ENCODE data around the gene ZBTB7C.

ZBTB7C gene

DNA sequence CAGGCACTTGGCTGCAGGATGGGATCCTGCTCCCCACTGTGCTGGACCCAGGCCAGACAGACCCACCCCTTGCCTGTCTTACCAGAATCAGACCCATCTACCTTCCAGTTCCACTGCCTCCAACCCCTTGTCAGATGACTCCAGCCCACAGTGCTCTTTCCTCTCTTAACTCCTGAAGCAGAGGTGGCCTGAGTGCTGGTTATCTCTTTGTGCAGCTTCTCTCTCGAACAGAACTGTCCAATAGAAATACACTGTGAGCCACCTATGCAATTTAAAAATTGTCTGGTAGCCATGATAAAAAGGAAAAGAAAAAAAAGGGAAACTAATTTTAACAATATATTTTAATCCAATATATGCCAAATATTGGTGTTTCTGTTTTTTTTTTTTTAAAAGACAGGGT is 318.5 kb downstream of the ZBTB7C start:
- Histone ChIP-seq H3K9ac (ENCODE audit: low read depth in 1 of 2, low read length in 2 of 2) (no peak overlapping the region), H3K4me1 (ENCODE audit: control insufficient read depth in 1 of 2, insufficient read depth in 2 of 2, low read length in 2 of 2) (peaks cover under 1 to 2% of the 10 kb centered on the region in 2 donors), H3K36me3 (ENCODE audit: control insufficient read depth in 1 of 2, insufficient read depth in 2 of 2, low read length in 2 of 2) (no peaks in the 10 kb centered on the region), H3K27me3 (ENCODE audit: control insufficient read depth in 1 of 2, insufficient read depth in 2 of 2, low read length in 2 of 2) (no peaks in the 10 kb centered on the region), H3K27ac (ENCODE audit: low read depth, low read length) (no peak overlapping the region), H3K9me3 (ENCODE audit: control insufficient read depth in 1 of 2, low read length in 2 of 2) (no peaks in the 10 kb centered on the region), H3K4me3 (ENCODE audit: low read depth in 1 of 2, low read length in 2 of 2) (no peak overlapping the region)

GRCh38 chr18:48090021-48090420 is 319.2 kb downstream of the ZBTB7C start:
- H3K27me3 ChIP-seq (ENCODE audit: control insufficient read depth in 1 of 2, insufficient read depth in 2 of 2, low read length in 2 of 2), result no peaks in the 10 kb centered on the region
- H3K4me1 ChIP-seq (ENCODE audit: control insufficient read depth in 1 of 2, insufficient read depth in 2 of 2, low read length in 2 of 2), result peaks cover 7 to 9% of the 10 kb centered on the region in 2 donors
- H3K27ac ChIP-seq (ENCODE audit: low read depth, low read length), result no peak overlapping the region
- H3K9me3 ChIP-seq (ENCODE audit: control insufficient read depth in 1 of 2, low read length in 2 of 2), result no peaks in the 10 kb centered on the region
- H3K9ac ChIP-seq (ENCODE audit: low read depth in 1 of 2, low read length in 2 of 2), result no peak overlapping the region
- no peaks in the 10 kb centered on the region for H3K36me3 ChIP-seq (ENCODE audit: control insufficient read depth in 1 of 2, insufficient read depth in 2 of 2, low read length in 2 of 2)
- no peak overlapping the region for H3K4me3 ChIP-seq (ENCODE audit: low read depth in 1 of 2, low read length in 2 of 2)

DNA sequence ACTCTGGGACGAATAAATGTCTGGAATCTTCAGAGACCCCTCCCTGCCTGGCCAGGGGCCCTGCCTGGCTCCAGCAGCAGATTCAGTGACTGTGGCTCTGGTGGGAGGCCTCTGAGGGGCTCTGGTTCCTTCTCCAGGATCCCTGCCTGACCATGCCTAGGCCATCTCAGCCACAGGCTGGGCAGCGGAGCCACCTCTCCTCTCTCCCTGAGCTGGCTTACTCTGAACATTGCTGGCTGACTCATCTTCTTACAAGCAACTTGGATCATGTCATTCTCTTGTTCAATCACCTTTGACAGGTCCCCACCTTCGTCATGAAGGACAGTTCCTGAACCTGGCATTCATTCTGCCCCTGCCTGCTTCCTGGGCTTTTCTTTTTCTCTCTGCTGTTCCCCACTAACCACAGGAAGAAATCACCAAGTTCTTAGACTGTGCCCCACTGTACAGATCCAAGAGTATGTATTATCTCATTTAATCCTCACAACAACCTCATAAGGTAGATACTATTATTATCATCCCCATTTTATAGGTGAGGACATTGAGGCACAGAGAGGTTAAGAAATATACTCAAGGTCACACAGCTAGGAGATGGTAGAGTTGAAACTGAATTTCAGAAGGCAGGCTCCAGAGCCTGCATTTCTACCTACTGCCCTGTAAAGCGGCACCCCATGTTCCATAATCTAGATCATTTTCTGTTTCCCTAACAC is 323.2 kb downstream of the ZBTB7C start:
- Histone ChIP-seq H3K36me3 (ENCODE audit: control insufficient read depth in 1 of 2, insufficient read depth in 2 of 2, low read length in 2 of 2) (no peaks in the 10 kb centered on the region), H3K4me1 (ENCODE audit: control insufficient read depth in 1 of 2, insufficient read depth in 2 of 2, low read length in 2 of 2) (peaks cover 18 to 24% of the 10 kb centered on the region in 2 donors), H3K27ac (ENCODE audit: low read depth, low read length) (no peak overlapping the region), H3K9me3 (ENCODE audit: control insufficient read depth in 1 of 2, low read length in 2 of 2) (no peaks in the 10 kb centered on the region), H3K4me3 (ENCODE audit: low read depth in 1 of 2, low read length in 2 of 2) (no peak overlapping the region), H3K9ac (ENCODE audit: low read depth in 1 of 2, low read length in 2 of 2) (no peak overlapping the region), H3K27me3 (ENCODE audit: control insufficient read depth in 1 of 2, insufficient read depth in 2 of 2, low read length in 2 of 2) (no peaks in the 10 kb centered on the region)

DNA sequence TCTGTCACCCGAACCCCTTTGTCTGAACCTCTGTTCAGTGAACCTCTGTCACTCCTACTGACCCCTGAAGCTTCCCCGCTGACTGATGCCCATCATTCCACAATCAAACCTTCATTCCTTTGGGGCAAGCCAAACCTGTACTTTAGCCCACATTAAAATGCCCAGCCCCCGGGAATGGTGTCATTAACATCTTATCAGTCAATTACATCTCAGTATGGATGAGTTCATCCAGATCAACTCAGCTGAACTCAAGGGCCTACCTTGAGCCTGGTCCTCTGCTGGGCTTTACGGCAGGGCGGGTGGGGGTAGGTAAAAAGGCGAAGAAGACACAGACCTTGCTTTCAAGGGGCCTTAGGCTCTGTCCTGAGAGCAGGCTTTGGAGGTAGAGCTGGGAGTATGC is 324.3 kb downstream of the ZBTB7C start:
- H3K36me3 ChIP-seq (ENCODE audit: control insufficient read depth in 1 of 2, insufficient read depth in 2 of 2, low read length in 2 of 2), result no peaks in the 10 kb centered on the region

DNA sequence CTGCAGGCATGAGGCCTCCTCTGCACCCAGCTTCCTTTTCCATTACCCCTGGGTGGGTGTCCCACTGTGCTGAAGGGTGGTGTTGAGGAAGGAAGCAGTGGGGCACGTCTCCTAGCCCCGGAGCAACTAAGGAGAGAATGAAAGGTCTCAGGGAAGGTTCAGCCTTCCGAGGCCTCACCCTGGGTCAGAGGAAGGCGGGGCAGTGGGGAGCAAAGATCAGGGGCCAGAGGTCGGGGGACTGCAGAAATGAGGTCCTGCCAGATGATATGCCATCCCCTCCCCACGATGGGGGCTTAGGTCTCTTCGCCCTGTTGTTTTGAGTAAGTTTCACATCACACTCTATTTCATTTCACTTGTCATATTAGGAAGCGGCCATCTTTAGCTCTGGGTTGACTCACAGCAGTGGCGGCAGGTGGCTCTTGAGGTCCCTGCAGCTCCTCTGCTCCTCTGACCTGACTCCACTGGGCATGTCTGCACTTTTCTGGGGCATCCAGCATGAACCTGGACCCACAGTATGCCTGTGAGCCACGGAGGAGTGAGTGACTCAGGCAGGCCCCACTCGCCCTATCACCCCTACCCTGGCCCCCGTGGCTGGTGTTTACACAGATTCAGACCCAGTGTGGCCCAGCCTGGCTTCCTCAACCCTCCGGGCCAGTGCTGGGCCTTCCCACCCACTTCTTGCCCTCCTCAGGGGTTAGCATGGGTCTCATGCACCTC is 325.0 kb downstream of the ZBTB7C start:
- no peak overlapping the region for H3K9ac ChIP-seq (ENCODE audit: low read depth in 1 of 2, low read length in 2 of 2)
- H3K27ac ChIP-seq (ENCODE audit: low read depth, low read length), result no peak overlapping the region
- H3K4me1 ChIP-seq (ENCODE audit: control insufficient read depth in 1 of 2, insufficient read depth in 2 of 2, low read length in 2 of 2), result peaks cover 18 to 24% of the 10 kb centered on the region in 2 donors
- H3K4me3 ChIP-seq (ENCODE audit: low read depth in 1 of 2, low read length in 2 of 2), result no peak overlapping the region
- no peaks in the 10 kb centered on the region for H3K27me3 ChIP-seq (ENCODE audit: control insufficient read depth in 1 of 2, insufficient read depth in 2 of 2, low read length in 2 of 2)
- H3K36me3 ChIP-seq (ENCODE audit: control insufficient read depth in 1 of 2, insufficient read depth in 2 of 2, low read length in 2 of 2), result no peaks in the 10 kb centered on the region
- H3K9me3 ChIP-seq (ENCODE audit: control insufficient read depth in 1 of 2, low read length in 2 of 2), result no peaks in the 10 kb centered on the region

More for the DNA sequence above, 324.3 kb downstream of the ZBTB7C start:
- Histone ChIP-seq H3K9ac (ENCODE audit: low read depth in 1 of 2, low read length in 2 of 2) (no peak overlapping the region), H3K4me3 (ENCODE audit: low read depth in 1 of 2, low read length in 2 of 2) (no peak overlapping the region), H3K27ac (ENCODE audit: low read depth, low read length) (no peak overlapping the region), H3K4me1 (ENCODE audit: control insufficient read depth in 1 of 2, insufficient read depth in 2 of 2, low read length in 2 of 2) (peaks cover 18 to 24% of the 10 kb centered on the region in 2 donors), H3K9me3 (ENCODE audit: control insufficient read depth in 1 of 2, low read length in 2 of 2) (no peaks in the 10 kb centered on the region), H3K27me3 (ENCODE audit: control insufficient read depth in 1 of 2, insufficient read depth in 2 of 2, low read length in 2 of 2) (no peaks in the 10 kb centered on the region)

DNA sequence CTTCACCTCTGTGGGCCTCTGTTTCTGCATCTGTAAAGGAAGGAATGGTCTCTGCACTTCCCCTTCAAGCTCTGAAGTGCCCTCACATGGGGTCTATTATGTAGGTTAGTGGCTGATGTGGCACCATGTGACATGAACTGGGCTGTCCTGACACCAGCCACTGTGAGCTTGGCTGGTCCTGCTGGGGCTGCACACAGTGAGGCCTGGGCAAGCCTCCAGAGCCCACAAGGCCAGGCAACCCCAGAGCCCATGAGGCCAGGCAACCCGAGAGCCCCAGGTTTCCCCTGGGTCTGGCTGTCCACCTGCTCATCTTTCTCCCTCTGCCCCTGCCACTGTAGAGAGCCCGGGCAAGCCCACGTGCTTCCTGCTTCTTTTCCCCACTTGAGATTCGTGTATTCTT is 328.6 kb downstream of the ZBTB7C start:
- no peaks in the 10 kb centered on the region for H3K27me3 ChIP-seq (ENCODE audit: control insufficient read depth in 1 of 2, insufficient read depth in 2 of 2, low read length in 2 of 2)
- H3K36me3 ChIP-seq (ENCODE audit: control insufficient read depth in 1 of 2, insufficient read depth in 2 of 2, low read length in 2 of 2), result no peaks in the 10 kb centered on the region
- H3K27ac ChIP-seq (ENCODE audit: low read depth, low read length), result no peak overlapping the region
- H3K9me3 ChIP-seq (ENCODE audit: control insufficient read depth in 1 of 2, low read length in 2 of 2), result no peaks in the 10 kb centered on the region
- no peak overlapping the region for H3K4me3 ChIP-seq (ENCODE audit: low read depth in 1 of 2, low read length in 2 of 2)
- H3K9ac ChIP-seq (ENCODE audit: low read depth in 1 of 2, low read length in 2 of 2), result no peak overlapping the region
- peaks cover 20 to 24% of the 10 kb centered on the region in 2 donors for H3K4me1 ChIP-seq (ENCODE audit: control insufficient read depth in 1 of 2, insufficient read depth in 2 of 2, low read length in 2 of 2)

GRCh38 chr18:48079885-48080284 is 329.3 kb downstream of the ZBTB7C start:
- Histone ChIP-seq H3K4me3 (ENCODE audit: low read depth in 1 of 2, low read length in 2 of 2) (no peak overlapping the region), H3K36me3 (ENCODE audit: control insufficient read depth in 1 of 2, insufficient read depth in 2 of 2, low read length in 2 of 2) (no peaks in the 10 kb centered on the region), H3K9me3 (ENCODE audit: control insufficient read depth in 1 of 2, low read length in 2 of 2) (no peaks in the 10 kb centered on the region), H3K27ac (ENCODE audit: low read depth, low read length) (no peak overlapping the region), H3K4me1 (ENCODE audit: control insufficient read depth in 1 of 2, insufficient read depth in 2 of 2, low read length in 2 of 2) (peaks cover 15 to 18% of the 10 kb centered on the region in 2 donors), H3K9ac (ENCODE audit: low read depth in 1 of 2, low read length in 2 of 2) (no peak overlapping the region), H3K27me3 (ENCODE audit: control insufficient read depth in 1 of 2, insufficient read depth in 2 of 2, low read length in 2 of 2) (no peaks in the 10 kb centered on the region)

GRCh38 chr18:48078448-48078847 is 330.7 kb downstream of the ZBTB7C start:
- Histone ChIP-seq H3K4me3 (ENCODE audit: low read depth in 1 of 2, low read length in 2 of 2) (no peak overlapping the region), H3K27me3 (ENCODE audit: control insufficient read depth in 1 of 2, insufficient read depth in 2 of 2, low read length in 2 of 2) (no peaks in the 10 kb centered on the region), H3K36me3 (ENCODE audit: control insufficient read depth in 1 of 2, insufficient read depth in 2 of 2, low read length in 2 of 2) (no peaks in the 10 kb centered on the region), H3K27ac (ENCODE audit: low read depth, low read length) (no peak overlapping the region), H3K9me3 (ENCODE audit: control insufficient read depth in 1 of 2, low read length in 2 of 2) (no peaks in the 10 kb centered on the region), H3K4me1 (ENCODE audit: control insufficient read depth in 1 of 2, insufficient read depth in 2 of 2, low read length in 2 of 2) (peaks cover 4% of the 10 kb centered on the region in 2 donors), H3K9ac (ENCODE audit: low read depth in 1 of 2, low read length in 2 of 2) (no peak overlapping the region)

DNA sequence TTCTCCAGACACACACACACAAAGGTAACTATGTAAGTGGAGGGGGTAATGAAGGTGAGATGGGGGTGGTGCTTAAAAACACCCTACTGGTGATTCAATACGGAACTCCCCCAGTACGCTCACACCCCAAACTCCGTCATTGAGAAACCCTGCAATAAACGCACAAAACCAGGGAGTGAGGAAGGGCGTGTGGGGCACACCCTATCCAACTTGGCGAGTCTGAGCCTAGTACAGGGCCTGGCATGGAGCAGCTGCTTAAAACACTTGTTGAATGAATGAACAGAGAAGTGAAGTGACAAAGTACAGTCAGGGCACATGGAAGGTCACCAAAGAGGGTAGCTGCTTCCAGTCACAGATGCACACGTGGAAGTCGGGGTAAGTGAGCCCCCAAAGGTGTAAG is 331.9 kb downstream of the ZBTB7C start:
- Histone ChIP-seq H3K4me1 (ENCODE audit: control insufficient read depth in 1 of 2, insufficient read depth in 2 of 2, low read length in 2 of 2) (peaks cover 4% of the 10 kb centered on the region in 2 donors), H3K36me3 (ENCODE audit: control insufficient read depth in 1 of 2, insufficient read depth in 2 of 2, low read length in 2 of 2) (no peaks in the 10 kb centered on the region), H3K4me3 (ENCODE audit: low read depth in 1 of 2, low read length in 2 of 2) (no peak overlapping the region), H3K27ac (ENCODE audit: low read depth, low read length) (no peak overlapping the region), H3K27me3 (ENCODE audit: control insufficient read depth in 1 of 2, insufficient read depth in 2 of 2, low read length in 2 of 2) (no peaks in the 10 kb centered on the region), H3K9ac (ENCODE audit: low read depth in 1 of 2, low read length in 2 of 2) (no peak overlapping the region), H3K9me3 (ENCODE audit: control insufficient read depth in 1 of 2, low read length in 2 of 2) (no peaks in the 10 kb centered on the region)

- H3K9ac ChIP-seq (ENCODE audit: low read depth in 1 of 2, low read length in 2 of 2), result no peak overlapping the region
- no peaks in the 10 kb centered on the region for H3K9me3 ChIP-seq (ENCODE audit: control insufficient read depth in 1 of 2, low read length in 2 of 2)
- H3K27me3 ChIP-seq (ENCODE audit: control insufficient read depth in 1 of 2, insufficient read depth in 2 of 2, low read length in 2 of 2), result no peaks in the 10 kb centered on the region
- no peak overlapping the region for H3K4me3 ChIP-seq (ENCODE audit: low read depth in 1 of 2, low read length in 2 of 2)
- H3K36me3 ChIP-seq (ENCODE audit: control insufficient read depth in 1 of 2, insufficient read depth in 2 of 2, low read length in 2 of 2), result no peaks in the 10 kb centered on the region
- H3K27ac ChIP-seq (ENCODE audit: low read depth, low read length), result no peak overlapping the region
- H3K4me1 ChIP-seq (ENCODE audit: control insufficient read depth in 1 of 2, insufficient read depth in 2 of 2, low read length in 2 of 2), result peaks cover 4% of the 10 kb centered on the region in 2 donors
Measured at GRCh38 chr18:48076461-48076860, 332.7 kb downstream of the ZBTB7C start.

Data from duodenal mucosa (tissue), 2 donors.